Measurements from ENCODE around the gene RAMP3.

- TF ChIP-seq POLR2AphosphoS5 (IDR thresholded peaks at IDR 0.05) = no peak
- TF ChIP-seq CTCF (IDR thresholded peaks at IDR 0.05) = no peak
- no peak for TF ChIP-seq POLR2A (IDR thresholded peaks at IDR 0.05)
These were observed 24.2 kb upstream of the RAMP3 start for GRCh38 chr7:45133352-45133751.

Data from prostate gland (tissue), 2 donors.